Left renal pelvis (tissue), 4 donors: ENCODE measurements around the gene ZNF761. TPM values are rescaled to one million over a fixed set of nuclear protein-coding genes. Genes with fewer than 3 reads are reported as not detected.

Experiments used
- DNase-seq, 4 donors: peaks; one replicate each; pipeline ENCODE4 v3.0.0-alpha.2; 2013; ENCODE audit warnings: low read depth in 4 of 4, low spot score in 3 of 4
- polyA plus RNA-seq, 4 donors: library from polyadenylated mRNA; unstranded; fragments of 120-200 nt; gene quantifications; one replicate each; pipeline ENCODE4 v1.2.1, GENCODE V29; 2013; ENCODE audit not compliant: insufficient read length in 4 of 4

ZNF761 gene
- polyA plus RNA-seq, 4 donors = 10.4 to 14.6 (median 14.2) TPM

GRCh38 chr19:53504885-53505284 is 73.1 kb downstream of the ZNF761 start:
- no peak for DNase-seq

- DNase-seq = no peak
Observed at GRCh38 chr19:53506728-53507127, 74.9 kb downstream of the ZNF761 start.

Other genes with a start within 250 kb of the ZNF761 start
- 1 to 10 TPM; 6.8 to 9.3 (median 9.0) TPM for gene ZNF665, start 238.6 kb upstream of the ZNF761 start, polyA plus RNA-seq
- gene ZNF677, start 177.1 kb upstream of the ZNF761 start, polyA plus RNA-seq = 10 to 100 TPM; 48.5 to 54.5 (median 49.2) TPM
- gene VN1R2, start 173.7 kb upstream of the ZNF761 start, polyA plus RNA-seq = under 1 TPM in 2 of 4 donors, not detected in 2; 0.15 to 0.34 TPM
- gene VN1R4, start 164.3 kb upstream of the ZNF761 start, polyA plus RNA-seq = not detected
- 10 to 100 TPM in 1 of 4 donors, 1 to 10 TPM in 3; 6.8 to 11.0 (median 8.7) TPM for gene ZNF845, start 98.2 kb upstream of the ZNF761 start, polyA plus RNA-seq
- 10 to 100 TPM in 2 of 4 donors, 1 to 10 TPM in 2; 5.0 to 14.2 (median 10.9) TPM for gene ZNF525, start 66.3 kb upstream of the ZNF761 start, polyA plus RNA-seq
- 10 to 100 TPM; 10.0 to 15.4 (median 12.3) TPM for gene ZNF765, start 36.8 kb upstream of the ZNF761 start, polyA plus RNA-seq
- gene ZNF813, start 35.7 kb downstream of the ZNF761 start, polyA plus RNA-seq = 1 to 10 TPM; 3.6 to 7.4 (median 6.7) TPM
- 10 to 100 TPM; 16.6 to 31.1 (median 18.6) TPM for gene ZNF331, start 106.2 kb downstream of the ZNF761 start, polyA plus RNA-seq
- gene DPRX, start 200.0 kb downstream of the ZNF761 start, polyA plus RNA-seq = not detected